GM18870 (cell line): ENCODE measurements around the gene THAP8.
"Not testable (repeated sequence)": the region's sequence is repeated elsewhere in the genome, so short reads cannot be mapped to it uniquely, and the experiment has no call there.

Experiments used
- ATAC-seq: cut with Tn5 transposase; IDR thresholded peaks from one replicate; pipeline ENCODE4 v1.9.1; 2021; ENCODE audit warnings: moderate library complexity; ENCODE audit not compliant: unreplicated experiment

THAP8 gene

DNA sequence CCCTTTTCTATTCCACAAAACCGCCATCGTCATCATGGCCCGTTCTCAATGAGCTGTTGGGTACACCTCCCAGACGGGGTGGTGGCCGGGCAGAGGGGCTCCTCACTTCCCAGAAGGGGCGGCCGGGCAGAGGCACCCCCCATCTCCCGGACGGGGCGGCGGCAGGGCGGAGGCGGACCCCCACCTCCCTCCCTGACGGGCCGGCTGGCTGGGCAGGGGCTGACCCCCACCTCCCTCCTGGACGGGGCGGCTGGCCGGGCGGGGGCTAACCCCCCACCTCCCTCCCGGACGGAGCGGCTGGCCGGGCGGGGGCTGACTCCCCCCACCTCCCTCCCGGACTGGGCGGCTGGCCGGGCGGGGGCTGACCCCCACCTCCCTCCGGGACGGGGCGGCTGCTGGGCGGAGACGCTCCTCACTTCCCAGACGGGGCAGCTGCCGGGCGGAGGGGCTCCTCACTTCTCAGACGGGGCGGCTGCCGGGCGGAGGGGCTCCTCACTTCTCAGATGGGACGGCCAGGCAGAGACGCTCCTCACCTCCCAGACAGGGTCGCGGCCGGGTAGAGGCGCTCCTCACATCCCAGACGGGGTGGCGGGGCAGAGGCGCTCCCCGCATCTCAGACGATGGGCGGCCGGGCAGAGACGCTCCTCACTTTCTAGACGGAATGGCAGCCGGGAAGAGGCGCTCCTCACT is 14.9 kb upstream of the THAP8 start:
- not testable (repeated sequence) for ATAC-seq

DNA sequence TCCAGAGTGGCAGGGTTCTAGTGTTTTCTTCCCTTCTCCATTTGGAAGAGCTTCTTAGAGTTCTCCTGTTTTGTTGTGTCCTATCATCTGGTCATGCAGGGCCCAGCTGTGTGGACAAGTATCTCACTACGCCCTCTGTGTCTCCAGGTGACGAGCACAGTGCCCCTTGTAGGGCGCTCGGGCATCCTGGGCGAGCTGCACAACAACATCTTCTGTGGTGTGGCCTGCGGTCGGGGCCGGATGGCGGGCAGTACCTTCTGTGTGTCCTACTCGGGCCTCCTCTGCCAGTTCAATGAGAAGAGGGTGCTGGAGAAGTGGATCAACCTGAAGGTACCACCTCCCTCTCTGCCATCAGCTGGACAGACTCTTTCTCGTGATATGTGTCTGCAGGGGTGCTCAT is 13.6 kb upstream of the THAP8 start:
- no peak for ATAC-seq

DNA sequence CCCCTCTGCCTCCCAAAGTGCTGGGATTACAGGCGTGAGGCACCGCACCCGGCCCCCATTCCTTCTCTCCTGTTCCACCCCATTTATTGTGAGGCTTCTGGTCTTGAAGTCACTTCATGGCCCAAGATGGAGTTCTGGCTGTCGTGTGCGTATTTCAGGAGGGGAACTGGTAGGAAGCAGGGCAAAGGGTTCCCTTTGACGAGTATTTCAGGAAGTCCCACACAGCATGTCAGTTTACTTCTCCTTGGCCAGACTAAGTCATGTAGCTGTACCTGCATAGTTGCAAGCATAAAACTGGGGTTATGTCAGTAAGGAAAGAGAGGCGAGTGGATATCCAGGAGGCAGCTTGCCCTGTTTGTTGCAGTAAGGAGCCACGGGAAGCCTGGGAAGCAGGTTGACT is 10.7 kb upstream of the THAP8 start:
- ATAC-seq, result no peak

DNA sequence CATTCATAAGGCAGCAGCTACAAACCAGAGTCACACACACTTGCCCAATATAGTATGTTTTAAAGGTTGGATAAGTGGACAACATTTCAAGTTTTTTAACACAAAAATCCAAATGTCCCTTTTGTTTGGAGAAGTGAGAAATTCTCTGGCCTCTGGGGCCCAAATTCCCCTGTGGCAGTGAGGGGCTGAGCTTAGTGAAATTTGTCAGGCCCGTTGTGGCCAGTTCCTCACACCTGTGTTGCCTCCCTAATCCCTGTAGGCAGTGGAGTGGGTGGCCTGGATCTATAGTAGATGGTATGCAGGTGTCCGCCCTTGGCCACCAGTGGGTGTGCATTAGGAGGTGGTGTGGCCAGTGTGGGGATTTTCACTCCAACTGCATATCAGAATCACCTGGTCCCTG is 7.3 kb upstream of the THAP8 start:
- no peak for ATAC-seq

GRCh38 chr19:36060430-36060829 is 6.3 kb upstream of the THAP8 start:
- no peak for ATAC-seq

DNA sequence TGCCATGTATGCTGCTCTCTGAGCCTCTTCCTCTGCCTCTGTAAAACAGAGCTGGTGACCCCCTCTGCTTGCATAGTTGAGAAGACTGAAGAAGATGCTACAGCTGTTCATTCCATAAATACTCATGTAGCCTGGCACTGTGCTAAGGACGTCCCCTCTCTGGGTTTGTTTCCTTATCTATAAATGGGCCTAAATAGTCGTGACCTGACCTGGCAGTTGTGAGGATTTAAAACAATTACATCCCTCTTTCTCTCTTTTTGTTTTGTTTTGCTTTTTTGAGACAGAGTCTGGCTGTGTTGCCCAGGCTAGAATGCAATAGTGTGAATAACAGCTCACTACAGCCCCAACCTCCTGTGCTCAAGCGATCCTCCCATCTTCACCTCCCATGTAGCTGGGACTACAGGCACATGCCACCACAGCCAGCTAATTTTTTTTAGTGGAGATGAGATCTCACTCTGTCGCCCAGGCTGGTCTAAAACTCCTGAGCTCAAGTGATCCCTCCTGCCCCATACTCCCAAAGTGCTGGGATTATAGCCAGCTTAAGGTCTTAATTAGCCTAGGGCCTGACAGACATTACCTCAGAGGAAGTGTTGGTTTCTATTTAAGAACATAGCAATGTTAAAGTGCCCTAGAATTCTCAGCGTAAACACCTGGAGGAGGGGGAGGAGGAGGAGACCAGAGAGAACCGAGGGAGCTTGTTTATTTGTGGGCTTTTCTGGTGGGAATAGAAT is 5.3 kb upstream of the THAP8 start:
- no peak for ATAC-seq

GRCh38 chr19:36058481-36059179 is 4.5 kb upstream of the THAP8 start:
- no peak for ATAC-seq

GRCh38 chr19:36054733-36055686 is 925 bp upstream of the THAP8 start, which contains the start of gene WDR62:
Gene WDR62, plus strand, starts transcription at chr19:36054897. Its CDS starts 75 bp downstream, at chr19:36054972.
- peak; percentile 77 for ATAC-seq

DNA sequence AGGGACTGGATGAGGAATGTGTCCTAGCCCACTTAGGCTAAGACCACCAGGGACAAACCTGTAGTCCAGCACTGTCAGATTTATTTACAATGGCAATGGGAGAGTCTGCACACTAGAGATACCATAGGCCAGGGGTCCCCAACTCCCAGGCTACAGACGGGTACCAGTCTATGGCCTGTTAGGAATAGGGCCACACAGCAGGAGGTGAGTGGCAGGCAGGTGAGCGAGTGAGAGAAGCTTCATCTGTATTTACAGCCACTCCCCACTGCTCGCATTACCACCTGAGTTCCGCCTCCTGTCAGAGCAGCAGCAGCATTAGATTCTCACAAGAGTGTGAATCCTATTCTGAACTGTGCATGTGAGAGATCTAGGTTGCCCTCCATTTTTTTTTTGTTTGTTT is 2.4 kb downstream of the THAP8 start:
- ATAC-seq, result no peak

- no peak for ATAC-seq
These were observed 2.8 kb downstream of the THAP8 start for GRCh38 chr19:36051236-36051635.

GRCh38 chr19:36049080-36049698 is 4.9 kb downstream of the THAP8 start:
- ATAC-seq, result no peak

GRCh38 chr19:36047835-36048234 is 6.2 kb downstream of the THAP8 start:
- ATAC-seq, result no peak

- no peak for ATAC-seq
These were observed 7.5 kb downstream of the THAP8 start for GRCh38 chr19:36046443-36047050.

GRCh38 chr19:36043952-36044351 is 10.1 kb downstream of the THAP8 start:
- ATAC-seq, result no peak

GRCh38 chr19:36041831-36042230 is 12.3 kb downstream of the THAP8 start:
- no peak for ATAC-seq

DNA sequence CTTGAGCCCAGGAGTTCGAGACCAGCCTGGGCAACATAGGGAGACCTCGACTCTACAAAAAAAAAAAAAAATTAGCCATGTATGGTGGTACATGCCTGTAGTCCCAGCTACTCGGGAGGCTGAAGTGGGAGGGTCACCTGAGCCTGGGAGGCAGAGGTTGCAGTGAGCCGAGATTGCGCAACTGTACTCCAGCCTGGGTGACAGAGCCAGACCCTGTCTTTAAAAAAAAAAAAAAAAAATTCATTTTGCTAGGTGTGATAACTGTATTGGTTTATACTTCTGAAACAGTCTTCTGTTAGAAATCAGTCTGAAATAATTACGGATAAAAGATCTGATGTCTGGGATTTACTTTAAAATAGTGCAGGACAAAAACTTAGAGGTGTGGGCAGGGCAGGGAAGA is 13.0 kb downstream of the THAP8 start:
- not testable (repeated sequence) for ATAC-seq

GRCh38 chr19:36040495-36040894 is 13.6 kb downstream of the THAP8 start:
- ATAC-seq, result no peak

DNA sequence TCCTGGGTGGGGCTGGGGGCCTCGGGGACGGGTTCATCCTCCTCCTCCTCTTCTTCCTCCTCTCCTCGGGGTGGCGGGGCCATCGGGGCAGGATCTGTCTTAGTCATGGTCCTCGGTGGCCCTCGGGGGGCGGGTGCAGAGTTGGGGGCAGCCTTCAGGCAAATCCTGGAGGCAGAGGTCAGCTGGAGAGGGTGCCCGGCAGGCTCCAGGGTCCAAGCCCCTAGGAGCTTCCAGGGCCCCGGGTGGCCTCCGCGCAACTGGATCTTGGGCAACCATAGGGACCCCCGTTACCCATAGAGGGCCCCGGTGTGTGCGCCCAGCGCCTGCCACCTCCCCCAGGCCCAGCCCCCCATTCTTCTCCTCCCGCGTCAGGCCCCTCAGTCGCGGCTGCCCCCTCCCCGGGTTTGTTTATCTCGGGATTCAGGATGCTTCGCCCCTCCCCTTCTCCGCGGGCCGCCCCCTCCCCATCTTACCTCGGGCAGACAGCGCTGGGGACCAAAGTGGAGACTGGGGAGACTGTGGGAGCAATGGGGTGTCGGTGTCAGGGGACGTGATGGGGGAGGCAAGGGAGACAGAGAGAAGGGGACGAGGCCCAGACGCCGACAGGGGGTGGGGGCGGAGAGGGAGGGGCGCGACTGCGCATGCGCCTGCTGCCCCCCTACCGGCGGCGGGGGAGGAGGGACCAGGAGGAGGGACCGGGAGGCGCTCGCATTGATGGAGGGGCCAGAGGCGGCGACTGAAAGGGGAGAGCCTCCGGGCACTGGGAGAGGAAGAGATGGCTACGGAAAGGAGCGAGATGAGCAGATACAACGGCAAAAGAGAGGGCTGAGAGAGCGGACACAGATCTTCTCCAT is 21.6 kb downstream of the THAP8 start, which contains the start of gene CLIP3:
Gene CLIP3 (minus strand): TSS at position 623 of the 854 bp plus-strand sequence. CDS start 516 bp downstream, at position 107.
- ATAC-seq, result no peak

GRCh38 chr19:36031308-36031707 is 22.8 kb downstream of the THAP8 start:
- no peak for ATAC-seq
